Neural progenitor cell (in vitro differentiated cells): ENCODE data around the gene TMEM140. TPM values are rescaled to one million over a fixed set of nuclear protein-coding genes. Genes with fewer than 3 reads are reported as not detected.

Experiments
- DNase-seq: peaks from one replicate; pipeline ENCODE4 v3.0.0-alpha.2; 2016; ENCODE audit warnings: low spot score
- H2AFZ ChIP-seq: fragments of 200-600 bp; sonication (generic); replicated peaks from 2 replicates; pipeline ENCODE4 v1.6.1; 2016; ENCODE audit warnings: antibody characterized with exemption
- H3F3A ChIP-seq: fragments of 200-600 bp; sonication (generic); 2 replicates; pipeline ENCODE4 v1.6.1; 2016; ENCODE audit warnings: antibody characterized with exemption, low read depth
- H3K27ac ChIP-seq: fragments of 200-600 bp; sonication (generic); 2 replicates; pipeline ENCODE4 v1.5.1; 2016; ENCODE audit warnings: mild to moderate bottlenecking
- H3K27me3 ChIP-seq: fragments of 200-600 bp; sonication (generic); 2 replicates; pipeline ENCODE4 v1.6.1; 2016; ENCODE audit warnings: mild to moderate bottlenecking, moderate library complexity
- H3K36me3 ChIP-seq: fragments of 200-600 bp; sonication (generic); 2 replicates; pipeline ENCODE4 v1.5.1; 2016
- H3K4me1 ChIP-seq: fragments of 200-600 bp; sonication (generic); 2 replicates; pipeline ENCODE4 v1.6.1; 2016; ENCODE audit warnings: mixed run types
- H3K4me2 ChIP-seq: fragments of 200-600 bp; sonication (generic); 2 replicates; pipeline ENCODE4 v1.6.1; 2016
- H3K4me3 ChIP-seq: fragments of 200-600 bp; sonication (generic); 2 replicates; pipeline ENCODE4 v1.5.1; 2016
- H3K79me2 ChIP-seq: fragments of 200-600 bp; sonication (generic); 2 replicates; pipeline ENCODE4 v1.6.1; 2016; ENCODE audit warnings: low read depth
- H3K9ac ChIP-seq: fragments of 200-600 bp; sonication (generic); 2 replicates; pipeline ENCODE4 v1.6.1; 2016
- H3K9me3 ChIP-seq: fragments of 200-600 bp; sonication (generic); 2 replicates; pipeline ENCODE4 v1.5.1; 2016; ENCODE audit warnings: low read depth
- H4K20me1 ChIP-seq: fragments of 200-600 bp; sonication (generic); 2 replicates; pipeline ENCODE4 v1.6.1; 2016; ENCODE audit warnings: low read depth
- H3K27ac Mint-ChIP-seq: 3 replicates; pipeline ENCODE4 v1.8.0; 2021; ENCODE audit warnings: mixed read lengths
- H3K27me3 Mint-ChIP-seq: 2 replicates; pipeline ENCODE4 v1.8.0; 2022; ENCODE audit warnings: low read depth, mild to moderate bottlenecking, inconsistent platforms, moderate library complexity, mixed read lengths; ENCODE audit not compliant: insufficient read depth
- H3K36me3 Mint-ChIP-seq: 3 replicates; pipeline ENCODE4 v1.8.0; 2021; ENCODE audit warnings: mixed read lengths
- H3K4me1 Mint-ChIP-seq: 3 replicates; pipeline ENCODE4 v1.8.0; 2021; ENCODE audit warnings: mixed read lengths
- H3K4me3 Mint-ChIP-seq: 3 replicates; pipeline ENCODE4 v1.8.0; 2021; ENCODE audit warnings: mild to moderate bottlenecking, moderate library complexity, mixed read lengths
- H3K9me3 Mint-ChIP-seq: 3 replicates; pipeline ENCODE4 v1.8.0; 2020; ENCODE audit warnings: mixed read lengths
- CTCF ChIP-seq: fragments of 200-600 bp; sonication (generic); IDR thresholded peaks from 2 replicates; pipeline ENCODE4 v1.5.1; 2017; ENCODE audit warnings: antibody characterized with exemption, mild to moderate bottlenecking
- EZH2 ChIP-seq: fragments of 200-600 bp; sonication (generic); IDR thresholded peaks from 2 replicates; pipeline ENCODE4 v1.6.1; 2017; ENCODE audit warnings: antibody characterized with exemption, mild to moderate bottlenecking, moderate library complexity
- EZH2phosphoT487 ChIP-seq: fragments of 200-600 bp; sonication (generic); IDR thresholded peaks from 2 replicates; pipeline ENCODE4 v1.6.1; 2017; ENCODE audit warnings: antibody characterized with exemption
- total RNA-seq: library from RNA; depleted of rRNA; stranded (reverse); fragments of >200 nt; gene quantifications from 2 replicates; pipeline ENCODE4 v1.2.3, GENCODE V29; 2015; ENCODE audit warnings: low replicate concordance

The TMEM140 gene
- total RNA-seq, 1 donor from 2014 or later: not detected

DNA sequence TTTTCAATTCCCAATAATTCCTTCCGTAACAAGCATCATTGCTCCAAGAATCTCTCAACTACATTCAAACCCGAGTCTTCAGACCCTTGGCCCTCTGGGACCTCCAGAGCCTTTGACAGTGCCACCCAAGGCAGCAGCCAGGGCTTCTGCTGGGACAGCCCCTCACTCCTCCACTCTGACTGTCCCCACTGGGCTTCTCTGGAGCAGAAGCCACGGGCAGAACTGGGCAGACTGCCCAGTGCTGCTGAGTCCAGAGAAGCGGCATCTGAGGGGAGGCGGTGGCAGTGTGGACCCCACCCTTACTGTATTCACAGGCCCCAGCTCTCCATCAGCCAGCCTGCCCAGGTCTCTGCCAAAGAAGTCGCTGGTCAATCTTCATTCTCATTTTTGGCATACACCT lies 13.8 kb downstream of the TMEM140 start:
- TF ChIP-seq EZH2phosphoT487: no peak
- no peak for TF ChIP-seq EZH2
- no peak for TF ChIP-seq CTCF
- H2AFZ ChIP-seq: no peak overlapping the region
- peaks cover 8% of the 10 kb centered on the region for H3K27me3 Mint-ChIP-seq
- no peak for DNase-seq
- no peak overlapping the region for H3K4me3 Mint-ChIP-seq
- H4K20me1 ChIP-seq: no peaks in the 10 kb centered on the region
- H3K4me3 ChIP-seq: no peak overlapping the region
- no peak overlapping the region for H3K27ac ChIP-seq
- no peaks in the 10 kb centered on the region for H3K36me3 ChIP-seq
- H3K4me1 ChIP-seq: no peaks in the 10 kb centered on the region
- H3K9ac ChIP-seq: no peak overlapping the region
- peaks cover 8% of the 10 kb centered on the region for H3K9me3 ChIP-seq
- H3F3A ChIP-seq: no peaks in the 10 kb centered on the region
- H3K36me3 Mint-ChIP-seq: peaks cover 58% of the 10 kb centered on the region
- peaks cover 20% of the 10 kb centered on the region for H3K9me3 Mint-ChIP-seq
- no peaks in the 10 kb centered on the region for H3K27me3 ChIP-seq
- no peak overlapping the region for H3K4me2 ChIP-seq
- no peaks in the 10 kb centered on the region for H3K79me2 ChIP-seq
- H3K4me1 Mint-ChIP-seq: peaks cover 2% of the 10 kb centered on the region
- no peak overlapping the region for H3K27ac Mint-ChIP-seq

GRCh38 chr7:135162382-135163001 lies 14.6 kb downstream of the TMEM140 start:
- peaks cover 12% of the 10 kb centered on the region for H3K9me3 Mint-ChIP-seq
- peaks cover 60% of the 10 kb centered on the region for H3K36me3 Mint-ChIP-seq

GRCh38 chr7:135164357-135165061 lies 16.6 kb downstream of the TMEM140 start:
- Histone ChIP-seq H3K9ac (no peak overlapping the region), H3K27ac (no peak overlapping the region), H3K27me3 (no peaks in the 10 kb centered on the region), H3K9me3 (peaks cover 8% of the 10 kb centered on the region), H2AFZ (no peak overlapping the region), H3K36me3 (no peaks in the 10 kb centered on the region), H3F3A (no peaks in the 10 kb centered on the region), H3K4me2 (no peak overlapping the region), H3K4me1 (peaks cover 2% of the 10 kb centered on the region), H4K20me1 (peaks cover 3% of the 10 kb centered on the region), H3K4me3 (no peak overlapping the region), H3K79me2 (peaks cover 19% of the 10 kb centered on the region)
- no peak for DNase-seq
- Mint-ChIP-seq H3K4me1 (peaks cover 16% of the 10 kb centered on the region), H3K27me3 (peaks cover 12% of the 10 kb centered on the region), H3K27ac (no peak overlapping the region), H3K4me3 (no peak overlapping the region), H3K9me3 (peaks cover 10% of the 10 kb centered on the region), H3K36me3 (peaks cover 59% of the 10 kb centered on the region)
- TF ChIP-seq EZH2phosphoT487 (no peak), CTCF (no peak), EZH2 (no peak)

More at GRCh38 chr7:135162382-135163001, 14.6 kb downstream of the TMEM140 start:
- Mint-ChIP-seq H3K27ac (no peak overlapping the region), H3K4me1 (peaks cover 4% of the 10 kb centered on the region), H3K4me3 (no peak overlapping the region), H3K27me3 (peaks cover 8% of the 10 kb centered on the region)
- H3K4me3 ChIP-seq: no peak overlapping the region
- H3K27ac ChIP-seq: no peak overlapping the region
- TF ChIP-seq CTCF (no peak), EZH2phosphoT487 (no peak), EZH2 (no peak)
- no peak overlapping the region for H3K9ac ChIP-seq
- no peaks in the 10 kb centered on the region for H3K36me3 ChIP-seq
- H3F3A ChIP-seq: no peaks in the 10 kb centered on the region
- H2AFZ ChIP-seq: no peak overlapping the region
- no peak overlapping the region for H3K4me2 ChIP-seq
- H3K79me2 ChIP-seq: peaks cover under 1% of the 10 kb centered on the region
- no peaks in the 10 kb centered on the region for H3K27me3 ChIP-seq
- no peaks in the 10 kb centered on the region for H4K20me1 ChIP-seq
- H3K9me3 ChIP-seq: peaks cover 8% of the 10 kb centered on the region
- no peak for DNase-seq
- no peaks in the 10 kb centered on the region for H3K4me1 ChIP-seq
